CD4-positive, alpha-beta T cell treated with Interleukin-17A for 4 hours (primary cell): ENCODE data around the gene UNK.
"Not testable (repeated sequence)": the region's sequence is repeated elsewhere in the genome, so short reads cannot be mapped to it uniquely, and the experiment has no call there.

Experiments
- DNase-seq: peaks from one replicate; pipeline ENCODE4 v3.0.0-alpha.2; 2020; ENCODE audit warnings: mixed read lengths

UNK gene

DNA sequence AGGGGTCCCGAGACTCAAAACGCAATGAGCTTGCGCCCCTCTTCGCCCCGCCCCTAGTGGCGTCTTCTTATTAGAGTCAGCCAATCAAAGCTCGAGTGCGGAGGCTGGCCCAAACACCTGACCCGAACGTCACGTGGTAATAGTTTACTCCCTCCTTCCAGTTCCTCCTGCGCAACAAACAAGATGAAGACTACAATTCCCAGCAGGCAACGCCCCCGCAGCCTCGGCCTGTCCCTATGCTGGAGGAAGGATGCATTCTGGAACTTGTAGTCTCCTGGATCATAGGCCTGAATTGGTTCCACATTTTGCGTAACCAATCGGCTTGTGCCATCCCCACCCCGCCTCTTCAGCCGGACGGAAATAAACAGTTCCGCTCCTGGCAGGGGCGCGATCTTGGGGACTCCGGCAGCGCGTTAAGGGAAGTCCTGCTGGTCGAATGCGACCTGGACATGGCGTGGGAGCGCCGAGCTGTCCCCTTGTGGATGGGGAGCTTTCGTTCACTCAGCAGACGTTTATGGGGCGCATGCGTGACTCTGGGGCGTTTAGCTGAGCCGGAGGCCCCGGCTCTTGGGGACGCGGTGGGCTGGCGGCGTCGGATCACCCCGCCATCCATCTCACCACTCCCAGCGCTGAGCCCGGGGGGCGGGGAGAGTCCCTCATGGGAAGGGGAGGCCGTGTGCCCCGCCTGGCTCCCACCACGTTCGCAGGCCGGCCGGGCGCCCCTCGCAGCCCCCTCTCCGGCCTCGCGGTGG, 70.9 kb downstream of the UNK start, which contains the start of gene WBP2:
TSS of gene WBP2 (minus strand) at position 26 of the 752 bp plus-strand sequence. CDS start 38 bp downstream, outside the sequence.
- peak; percentile 98 for DNase-seq

GRCh38 chr17:75856062-75856756, 71.6 kb downstream of the UNK start:
- peak; percentile 54 for DNase-seq

GRCh38 chr17:75859358-75859757, 74.8 kb downstream of the UNK start:
- DNase-seq = not testable (repeated sequence)

GRCh38 chr17:75861927-75862317, 77.3 kb downstream of the UNK start:
- DNase-seq = no peak

DNA sequence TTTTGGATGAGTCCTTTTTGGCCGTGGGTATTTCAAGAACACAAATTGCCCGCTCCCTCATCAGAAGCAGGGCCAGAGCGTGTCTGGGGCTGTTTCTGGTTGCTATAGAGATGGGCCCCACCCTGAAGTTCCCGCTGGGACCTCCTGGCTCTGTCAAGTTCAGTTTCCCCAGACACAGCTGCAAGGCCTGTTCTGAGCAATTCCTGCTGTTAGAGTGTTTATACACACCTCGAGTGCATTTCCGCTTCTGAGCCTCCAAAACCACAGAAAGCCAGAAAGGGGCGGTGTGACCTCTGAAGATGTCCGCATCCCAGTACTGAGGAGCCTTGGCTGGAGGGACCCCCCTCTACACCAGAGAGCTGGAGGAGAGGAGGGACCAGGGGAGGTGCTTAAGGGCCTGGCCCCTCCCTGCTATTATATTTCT, 79.9 kb downstream of the UNK start:
- DNase-seq = peak; percentile 44

GRCh38 chr17:75864887-75865286, 80.3 kb downstream of the UNK start:
- DNase-seq = peak; percentile 29

DNA sequence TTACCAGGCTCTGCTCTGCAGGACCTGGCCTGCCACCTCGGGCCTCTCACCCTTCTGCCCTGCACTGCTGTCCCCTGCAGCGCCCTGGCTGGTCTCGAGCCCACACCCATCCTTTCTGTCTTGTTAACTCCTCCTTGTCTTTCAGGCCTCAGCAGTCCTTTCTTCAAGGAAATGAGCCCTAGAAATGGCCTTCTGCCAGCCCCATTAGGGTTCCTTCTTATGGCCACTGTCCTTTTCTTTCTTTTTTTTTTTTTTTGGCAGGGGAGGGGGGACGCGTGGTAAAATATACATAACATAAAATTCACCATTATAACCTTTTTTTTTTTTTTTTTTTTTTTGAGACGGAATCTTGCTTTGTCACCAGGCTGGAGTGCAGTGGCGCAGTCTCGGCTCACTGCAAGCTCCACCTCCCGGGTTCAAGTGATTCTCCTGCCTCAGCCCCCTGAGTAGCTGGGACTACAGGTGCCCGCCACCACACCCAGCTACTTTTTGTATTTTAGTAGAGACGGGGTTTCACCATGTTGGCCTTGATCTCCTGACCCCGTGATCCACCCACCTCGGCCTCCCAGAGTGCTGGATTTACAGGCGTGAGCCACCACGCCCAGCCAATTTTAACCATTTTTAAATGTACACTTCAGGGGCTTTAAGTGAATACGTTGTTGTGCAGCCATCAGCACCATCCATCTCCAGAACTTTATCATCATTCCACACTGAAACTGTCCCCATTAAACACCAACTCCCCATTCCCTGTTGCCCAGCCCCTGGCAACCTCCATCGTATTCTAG, 81.0 kb downstream of the UNK start:
- not testable (repeated sequence) for DNase-seq

- DNase-seq = not testable (repeated sequence)
Measured at GRCh38 chr17:75868730-75869281, 84.2 kb downstream of the UNK start.

GRCh38 chr17:75869282-75870141, 84.9 kb downstream of the UNK start:
- no peak for DNase-seq

DNA sequence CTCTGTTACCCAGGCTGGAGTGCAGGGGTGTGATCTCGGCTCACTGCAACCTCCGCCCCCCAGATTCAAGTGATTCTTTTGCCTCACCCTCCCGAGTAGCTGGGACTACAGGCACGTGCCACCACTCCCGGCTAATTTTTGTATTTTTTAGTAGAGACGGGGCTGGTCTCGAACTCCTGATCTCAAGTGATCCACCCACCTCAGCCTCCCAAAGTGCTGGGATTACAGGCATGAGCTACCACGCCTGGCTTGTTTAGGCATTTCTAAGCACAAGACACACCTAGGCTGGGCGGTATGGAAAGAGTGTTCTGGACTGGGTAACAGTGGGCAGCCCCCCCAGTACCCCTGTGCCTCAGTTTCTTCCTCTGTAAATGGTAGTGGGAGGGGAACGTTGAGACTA, 85.6 kb downstream of the UNK start:
- not testable (repeated sequence) for DNase-seq

DNA sequence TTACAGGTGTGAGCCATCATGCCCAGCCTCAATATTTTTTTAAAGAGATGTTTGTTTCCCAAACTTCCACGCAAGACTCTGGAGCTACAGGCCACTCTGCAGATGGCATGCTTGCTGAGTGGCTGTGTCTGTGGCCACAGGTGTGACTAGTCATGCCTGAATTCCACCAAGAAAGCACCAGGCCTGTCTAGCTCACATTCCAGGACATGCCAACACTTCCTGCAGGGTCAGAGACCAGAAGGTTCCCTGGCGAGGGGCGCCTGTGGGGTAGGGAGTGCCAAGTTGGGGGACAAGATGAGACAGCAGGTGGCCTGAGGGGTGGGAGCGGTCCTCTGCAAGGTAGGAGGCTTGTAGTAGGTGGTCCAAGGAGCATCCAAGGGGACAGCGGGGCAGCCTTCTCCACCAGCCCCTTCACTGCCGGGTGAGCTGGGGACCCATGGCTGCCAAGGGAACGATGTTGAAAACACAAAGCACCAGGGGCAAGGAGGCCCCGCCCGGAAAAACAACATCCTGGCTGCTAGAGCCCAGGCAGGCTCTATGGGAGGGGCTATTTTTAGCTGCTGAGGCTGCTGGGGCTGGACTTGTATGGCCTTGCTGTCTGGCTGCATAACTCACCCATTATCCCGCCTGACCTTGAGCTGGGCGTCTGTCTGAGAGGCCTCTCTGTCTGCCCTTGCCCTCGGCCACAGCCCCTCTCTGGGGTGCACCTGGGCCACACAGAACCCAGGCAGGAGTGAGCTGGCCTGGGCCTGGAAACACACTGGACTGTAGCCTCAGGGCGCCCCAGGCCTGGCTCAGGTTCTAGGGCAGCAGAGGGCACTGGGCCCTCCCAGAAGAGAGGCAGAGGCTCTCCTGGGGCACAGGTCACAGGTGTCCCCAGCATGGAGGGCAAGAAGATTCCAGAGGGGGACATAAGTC, 88.1 kb downstream of the UNK start:
- DNase-seq = peak; percentile 74

- DNase-seq = no peak
Measured at GRCh38 chr17:75873587-75874322, 89.1 kb downstream of the UNK start.

- DNase-seq = no peak
Measured at GRCh38 chr17:75874323-75875181, 89.9 kb downstream of the UNK start.
